SK-N-DZ (cell line): ENCODE results near the gene MAP4K4.

ENCODE experiments used
- DNase-seq: peaks from one replicate; pipeline ENCODE4 v3.0.0-alpha.2; 2015; ENCODE audit warnings: low spot score

MAP4K4 gene

DNA sequence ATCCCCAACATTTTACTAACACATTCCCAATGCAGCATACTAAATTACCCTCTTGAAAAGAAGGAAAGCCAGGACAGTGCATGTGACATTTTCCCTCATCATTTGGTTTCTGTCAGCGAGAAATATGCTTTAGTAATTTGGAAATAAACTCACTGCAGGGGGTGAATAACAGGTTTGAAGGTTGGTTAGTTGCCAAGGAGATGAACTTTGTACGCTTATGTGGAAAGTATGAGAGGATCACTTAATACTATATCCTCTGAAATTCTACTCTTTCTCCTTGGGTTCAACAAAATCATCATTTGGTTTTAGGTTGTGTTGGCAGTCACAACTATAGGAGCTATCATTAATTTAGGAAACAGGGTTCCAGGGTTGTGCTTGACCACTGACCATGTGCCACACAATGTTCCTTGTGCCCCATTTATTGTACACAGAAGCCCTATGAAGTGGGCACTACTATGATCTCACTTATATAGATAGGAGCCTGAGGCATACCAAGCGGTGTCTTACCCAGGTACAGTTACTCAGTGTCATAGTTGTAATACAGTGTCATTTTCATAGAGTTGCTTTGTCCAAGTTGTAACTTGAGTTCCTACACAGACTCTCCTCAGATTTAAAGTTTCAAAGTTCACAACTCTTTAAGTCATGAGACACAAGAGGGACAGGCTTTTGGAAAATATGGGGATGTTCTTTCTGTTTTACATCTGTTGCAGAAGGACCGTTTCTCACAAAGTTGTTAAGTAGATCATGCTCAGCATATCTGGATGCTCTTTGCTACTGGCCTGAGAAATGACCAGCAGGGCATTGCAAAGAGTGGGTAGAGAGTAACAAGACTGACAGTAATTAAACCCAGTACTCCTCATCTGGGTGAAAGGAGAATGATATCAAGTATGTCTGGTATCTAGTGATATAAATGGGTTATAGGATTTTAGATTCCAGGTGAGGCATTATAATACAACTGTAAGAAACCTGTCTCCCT lies 91.8 kb downstream of the MAP4K4 start:
- DNase-seq = no peak

DNA sequence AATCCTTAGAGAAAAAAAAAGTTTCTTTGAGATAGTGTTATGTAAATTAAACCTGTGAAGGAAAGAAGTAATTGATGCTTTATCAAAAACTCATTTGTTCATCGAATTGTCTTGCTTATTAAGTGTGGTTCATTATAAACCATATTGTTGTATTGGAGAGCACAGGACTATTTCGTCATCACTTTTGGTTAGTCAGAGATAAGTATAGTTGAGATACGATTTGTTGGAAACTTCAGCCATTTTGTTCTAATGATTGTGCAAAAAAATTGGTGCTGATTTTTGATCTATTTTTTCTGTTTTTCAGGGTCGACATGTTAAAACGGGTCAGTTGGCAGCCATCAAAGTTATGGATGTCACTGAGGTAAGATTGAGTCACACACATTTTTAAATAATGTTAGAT lies 92.9 kb downstream of the MAP4K4 start:
- no peak for DNase-seq

DNA sequence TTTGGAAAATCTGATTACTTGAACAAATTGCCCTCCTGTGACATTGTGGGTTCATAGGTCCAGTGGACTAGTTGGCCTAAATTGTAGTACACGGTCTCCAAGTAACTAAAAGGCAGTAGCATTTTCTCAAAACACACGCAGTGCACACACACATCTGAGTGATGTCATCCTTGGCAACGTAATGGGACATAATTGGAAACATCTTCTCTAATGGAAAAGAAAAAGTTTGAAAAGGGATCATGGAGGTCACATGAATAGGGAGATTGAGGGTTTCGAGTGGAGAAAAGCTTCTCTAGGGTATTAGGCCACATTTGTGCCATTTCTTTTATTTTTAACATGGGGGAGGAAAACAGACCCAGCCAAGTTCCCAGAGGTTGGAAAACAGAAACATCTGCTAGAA lies 93.3 kb downstream of the MAP4K4 start:
- DNase-seq = no peak

DNA sequence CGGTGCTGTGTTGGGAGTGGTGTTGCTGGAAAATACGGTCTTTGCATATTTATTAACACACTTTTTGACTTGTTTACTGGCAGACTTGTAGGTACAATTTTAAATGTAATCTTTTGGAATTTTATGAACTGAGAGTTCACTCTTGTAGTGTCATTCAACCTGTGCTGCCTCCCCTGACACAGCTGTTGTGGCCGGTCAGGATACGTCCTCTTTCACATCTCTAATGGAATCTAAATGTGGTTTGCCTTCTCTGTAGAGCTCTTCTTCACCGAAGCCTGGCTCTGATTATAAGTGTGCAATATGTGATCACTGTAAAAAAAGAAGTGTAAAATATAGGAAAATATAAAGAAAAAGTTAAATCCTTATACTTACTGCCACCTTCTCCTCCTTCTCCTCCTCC lies 94.7 kb downstream of the MAP4K4 start:
- no peak for DNase-seq

DNA sequence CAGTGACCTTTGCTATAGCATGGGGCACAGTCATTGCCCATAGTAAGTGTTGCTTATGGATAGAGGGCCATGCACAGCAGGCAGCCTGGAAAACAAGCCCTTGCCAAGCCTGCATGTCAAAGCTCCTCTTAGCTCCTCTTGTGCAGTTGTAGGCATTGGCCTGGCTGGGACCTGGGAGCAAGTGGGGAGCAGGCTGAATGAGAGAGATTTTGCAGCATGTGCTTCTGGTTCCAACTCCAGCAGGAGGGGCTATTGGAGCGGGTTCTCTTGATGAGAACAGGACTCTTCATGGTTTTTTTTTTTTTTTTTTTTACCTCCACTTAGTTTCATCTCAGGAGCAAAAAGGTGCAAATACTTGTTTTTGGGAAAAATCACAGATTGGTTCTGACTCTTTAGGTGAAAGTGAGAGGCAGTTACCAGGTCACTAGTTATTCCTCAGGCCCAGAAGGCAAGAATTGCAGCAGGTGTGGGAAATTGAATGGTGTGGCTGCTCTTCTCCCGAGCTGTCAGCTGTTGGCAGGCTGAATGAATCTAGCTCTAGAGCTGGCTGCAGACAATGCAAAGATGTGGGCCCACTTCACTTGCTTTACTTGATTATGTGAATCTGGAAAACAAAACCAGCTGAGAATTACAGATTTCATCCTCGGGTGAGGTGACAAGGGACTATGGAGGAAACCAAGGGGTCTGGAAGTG lies 95.9 kb downstream of the MAP4K4 start:
- peak; percentile 29 for DNase-seq

DNA sequence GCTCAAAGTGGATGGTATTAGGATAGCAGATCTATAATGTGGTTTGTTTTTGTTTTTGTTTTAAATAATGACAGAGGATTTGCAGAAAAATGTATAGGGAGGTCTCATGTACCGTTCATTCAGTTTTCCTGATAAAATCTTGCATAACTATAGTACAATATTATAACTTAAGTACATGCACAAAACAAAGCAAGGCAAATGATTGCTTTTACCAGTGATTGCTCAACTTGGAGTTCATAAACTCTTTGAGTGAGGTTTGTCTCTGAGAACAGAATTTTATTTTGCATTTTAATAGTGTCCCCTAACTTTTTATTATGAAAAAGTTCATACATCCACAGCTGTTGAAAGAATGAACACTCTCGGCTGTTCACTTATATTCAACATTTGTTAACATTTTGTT lies 96.6 kb downstream of the MAP4K4 start:
- no peak for DNase-seq

DNA sequence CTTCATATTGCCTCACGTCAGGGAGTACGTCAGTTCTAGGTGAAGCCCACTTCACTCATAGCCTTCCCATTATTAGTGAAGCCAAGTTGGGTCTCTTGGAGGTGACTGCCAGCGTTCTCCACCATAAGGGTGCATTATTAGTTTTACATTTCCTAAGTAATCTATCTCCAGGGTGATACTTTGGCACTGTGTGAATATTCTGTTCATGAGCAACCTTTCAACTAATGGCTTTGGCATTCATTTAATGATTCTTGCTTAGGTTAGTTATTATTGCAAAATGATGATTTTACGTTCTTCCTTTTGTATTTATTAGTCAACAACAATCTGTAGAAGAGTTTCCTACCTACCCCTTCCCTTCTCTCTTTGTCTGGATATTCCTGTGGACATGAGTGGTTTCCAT lies 97.5 kb downstream of the MAP4K4 start:
- no peak for DNase-seq

DNA sequence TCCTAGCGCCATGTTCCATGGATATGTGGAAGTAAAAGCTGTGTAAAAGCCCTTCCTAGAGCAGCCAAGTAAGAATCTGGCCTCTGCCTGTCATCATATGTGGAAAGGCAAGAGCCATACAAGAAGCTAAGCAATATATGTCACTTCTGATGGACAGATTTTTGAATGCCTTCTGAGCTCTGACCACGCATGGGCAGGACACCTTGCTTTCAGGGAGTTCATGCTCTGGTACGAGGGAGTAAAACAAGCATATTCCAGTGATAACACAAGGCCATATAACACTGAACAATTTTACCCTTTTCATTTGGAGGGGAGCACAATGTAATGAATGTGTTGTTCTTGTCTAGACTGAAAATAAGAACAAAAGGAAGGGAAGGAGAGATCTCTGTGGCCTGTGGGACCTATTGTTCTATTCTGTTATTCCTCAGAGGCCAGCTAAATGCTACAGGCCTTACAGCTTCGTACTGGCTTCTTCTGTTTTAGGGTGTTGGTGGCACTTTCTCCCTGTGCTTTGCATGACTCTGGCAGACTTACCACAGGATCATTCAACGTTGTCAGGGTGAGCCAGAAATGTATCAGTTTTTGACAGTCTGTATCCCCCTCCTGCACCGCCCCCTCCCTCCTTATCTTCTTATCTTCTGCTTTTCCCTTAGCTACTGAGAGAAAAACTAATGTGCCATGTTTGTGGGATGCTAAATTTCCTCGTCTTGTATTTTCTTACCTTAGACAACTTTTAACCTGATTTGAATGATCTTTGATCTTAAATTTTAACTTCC lies 99.5 kb downstream of the MAP4K4 start:
- DNase-seq = no peak

DNA sequence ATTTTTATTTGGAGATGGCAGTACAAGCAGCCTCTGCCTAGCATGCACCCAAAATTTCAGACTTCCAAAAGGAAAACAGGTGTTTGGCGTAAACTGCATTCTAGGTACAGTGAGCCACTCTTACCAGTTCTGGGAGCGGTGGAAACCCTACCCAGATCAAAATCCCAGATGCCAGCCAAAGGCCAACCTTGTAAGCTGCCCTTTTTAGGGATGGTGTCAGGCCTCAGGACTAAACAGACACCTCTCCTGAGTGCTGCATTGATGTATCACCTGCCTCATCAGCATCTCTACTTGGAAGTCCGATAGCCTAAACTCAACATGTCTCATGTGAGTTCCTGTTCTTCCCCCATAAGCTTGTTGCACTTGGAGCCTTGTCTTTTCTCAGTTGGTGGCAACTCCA lies 104.0 kb downstream of the MAP4K4 start:
- no peak for DNase-seq

DNA sequence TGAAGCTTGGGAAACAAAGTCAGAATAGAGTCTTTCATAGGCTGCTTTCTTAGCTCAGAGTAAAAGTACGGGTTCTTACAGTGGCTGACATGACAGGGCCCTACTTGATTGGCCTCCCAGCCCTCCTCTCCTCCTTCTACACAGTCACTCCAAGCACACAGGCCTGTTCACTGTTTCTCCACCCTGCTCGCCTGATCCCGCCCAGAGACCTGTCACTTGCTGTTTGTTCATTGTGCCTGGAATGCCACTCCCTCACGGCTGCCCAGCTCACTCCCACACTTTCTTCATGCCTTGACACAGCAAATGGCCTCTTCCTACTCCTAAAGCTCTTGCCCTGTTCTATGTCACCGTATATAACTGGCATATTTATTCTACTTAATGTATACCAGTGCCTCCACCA lies 104.8 kb downstream of the MAP4K4 start:
- DNase-seq = peak; percentile 23

DNA sequence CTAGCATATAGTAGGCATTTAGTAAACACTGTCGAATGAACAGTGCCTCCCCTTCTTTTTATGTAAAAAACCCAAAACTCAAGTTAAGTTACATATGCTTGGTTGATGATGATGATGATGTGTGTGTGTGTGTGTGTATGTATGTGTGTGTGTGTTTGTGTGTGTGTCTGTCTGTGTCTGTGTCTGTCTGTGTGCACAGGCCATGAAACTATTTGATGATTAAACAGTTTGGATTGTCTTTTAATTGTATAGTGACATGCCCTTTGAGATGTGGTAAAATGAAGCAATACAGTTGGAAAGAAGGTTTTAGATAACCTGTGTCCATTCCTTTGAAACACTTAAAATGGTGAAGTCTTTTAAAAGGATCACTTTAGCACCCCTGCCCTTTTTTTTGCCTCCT lies 105.6 kb downstream of the MAP4K4 start:
- DNase-seq = no peak

DNA sequence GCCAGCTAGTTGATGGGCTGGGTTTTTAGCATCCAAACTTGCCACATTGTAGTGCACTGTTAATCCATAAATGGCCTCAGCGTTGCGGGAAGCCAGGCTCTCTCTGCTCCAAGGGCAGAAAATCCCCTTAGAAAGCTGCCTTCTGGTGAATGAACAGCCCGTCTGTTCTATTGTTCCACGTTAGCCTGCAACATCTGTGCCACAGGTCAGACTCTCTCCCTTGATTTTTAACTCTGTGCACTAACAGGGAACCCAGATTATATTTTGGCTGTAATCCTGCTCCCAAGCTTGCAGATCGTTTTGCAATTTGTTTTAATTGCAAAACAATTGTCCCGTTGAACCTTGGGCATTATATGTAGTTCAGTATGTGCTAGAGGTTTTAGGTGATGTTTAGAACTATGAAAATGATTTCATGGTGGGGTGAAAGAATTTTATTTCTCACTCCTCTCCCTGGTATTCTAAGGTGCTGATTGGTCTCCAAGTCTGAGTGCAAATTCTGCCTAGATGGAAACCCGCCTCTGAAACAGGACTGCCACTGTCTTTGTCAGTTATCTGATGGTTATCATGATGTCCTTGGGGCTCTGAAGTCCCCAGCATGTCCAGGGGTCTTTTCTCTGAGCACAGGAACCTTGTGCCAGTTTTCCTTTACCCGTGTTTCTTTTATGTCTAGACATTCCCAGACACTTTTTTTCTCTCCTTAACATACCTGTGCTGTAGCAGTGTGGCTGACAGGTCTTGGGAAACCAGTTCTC lies 106.6 kb downstream of the MAP4K4 start:
- DNase-seq = peak; percentile 48

DNA sequence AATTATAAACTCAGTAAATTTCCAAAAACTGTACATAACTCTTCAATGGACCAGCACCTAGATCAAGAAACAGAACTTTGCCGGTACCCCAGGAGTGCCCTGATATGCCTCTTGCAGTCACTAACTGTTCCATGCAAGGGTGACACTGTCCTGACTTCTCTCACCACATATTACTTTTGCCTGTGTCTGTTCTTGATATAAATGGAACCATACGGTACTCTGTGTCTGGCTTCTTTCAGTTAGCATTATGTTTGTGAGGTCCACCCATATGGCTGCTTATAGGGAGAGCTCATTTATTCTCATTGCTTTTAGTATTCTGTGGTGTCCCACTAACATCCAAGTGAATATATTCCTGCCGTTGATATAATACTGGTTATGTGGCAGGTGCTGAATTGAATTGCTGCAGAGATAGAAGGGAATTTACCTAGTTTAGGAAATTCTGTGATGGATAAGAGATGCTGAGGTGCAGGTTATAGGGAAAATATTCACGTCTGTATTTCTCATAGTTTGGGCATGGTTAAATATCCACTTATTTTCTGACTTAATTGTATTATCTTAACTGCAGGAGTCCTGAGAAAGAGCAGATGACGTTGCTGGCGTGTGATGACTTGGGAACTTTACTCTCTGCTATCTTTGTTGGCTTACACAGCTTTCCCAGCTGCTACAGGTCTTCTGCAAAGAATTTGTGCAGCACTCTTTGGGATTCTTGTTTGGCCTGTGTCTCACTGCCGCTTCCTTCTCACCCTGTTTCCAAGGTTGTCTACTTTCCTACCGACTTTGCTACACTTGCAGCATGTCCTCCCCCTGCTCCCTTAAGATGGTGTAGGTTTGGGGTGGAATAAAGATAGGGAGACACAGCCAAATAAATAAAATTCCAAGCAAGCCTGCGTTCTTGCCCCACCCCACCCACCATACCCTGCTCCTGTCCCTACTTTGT lies 107.9 kb downstream of the MAP4K4 start:
- peak; percentile 91 for DNase-seq

DNA sequence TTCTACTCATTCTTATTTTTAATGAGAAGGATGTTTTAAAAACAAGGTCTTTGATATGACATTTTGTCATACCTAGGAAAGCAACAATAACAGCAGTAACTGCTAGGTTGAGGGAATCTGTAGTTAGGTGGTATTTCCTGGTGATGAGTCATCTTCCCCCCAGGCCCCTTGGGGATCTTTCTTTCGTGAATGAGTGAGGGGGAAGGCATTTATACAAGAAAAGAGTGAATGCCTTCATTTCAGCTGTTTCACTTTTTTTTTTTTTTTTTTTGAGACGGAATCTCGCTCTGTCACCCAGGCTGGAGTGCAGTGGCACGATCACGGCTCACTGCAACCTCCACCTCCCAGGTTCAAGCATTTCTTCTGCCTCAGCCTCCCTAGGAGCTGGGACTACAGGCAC lies 108.6 kb downstream of the MAP4K4 start:
- DNase-seq = no peak

DNA sequence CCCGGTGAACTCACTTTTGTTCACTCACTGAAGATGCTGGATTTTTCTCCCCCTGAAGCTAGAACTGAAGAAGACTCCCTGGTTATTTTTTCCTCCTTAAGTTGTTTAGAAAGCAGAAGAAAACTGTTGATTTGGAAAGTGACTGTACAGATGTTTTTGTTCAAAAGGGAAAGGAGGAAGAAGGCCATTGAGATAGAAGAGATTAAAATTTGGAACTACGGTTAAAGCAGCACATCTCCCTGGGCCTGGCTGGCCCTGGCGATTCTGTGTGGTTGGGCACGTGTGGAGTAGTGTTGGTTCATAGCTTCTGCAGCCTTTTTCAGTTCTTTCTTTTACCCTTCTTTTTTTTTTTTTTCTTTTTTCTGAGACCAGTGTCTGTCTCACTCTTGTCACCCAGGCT lies 109.2 kb downstream of the MAP4K4 start:
- no peak for DNase-seq

DNA sequence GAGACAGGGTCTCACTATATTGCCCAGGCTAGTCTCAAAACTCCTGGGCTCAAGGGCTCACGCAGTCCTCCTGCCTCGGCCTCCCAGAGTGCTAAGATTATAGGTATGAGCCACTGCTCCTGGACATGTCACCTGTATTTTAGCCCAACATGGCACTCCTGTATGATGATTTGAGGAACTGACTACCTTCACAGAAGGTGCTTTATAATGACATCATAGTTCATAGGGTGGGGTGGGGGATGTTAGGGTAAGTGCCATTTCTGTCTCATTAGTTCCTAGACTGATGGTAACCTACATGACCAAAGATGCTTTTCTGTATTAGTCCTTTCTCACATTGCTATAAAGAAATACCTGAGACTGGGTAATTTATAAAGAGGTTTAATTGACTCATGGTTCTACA lies 109.7 kb downstream of the MAP4K4 start:
- no peak for DNase-seq

DNA sequence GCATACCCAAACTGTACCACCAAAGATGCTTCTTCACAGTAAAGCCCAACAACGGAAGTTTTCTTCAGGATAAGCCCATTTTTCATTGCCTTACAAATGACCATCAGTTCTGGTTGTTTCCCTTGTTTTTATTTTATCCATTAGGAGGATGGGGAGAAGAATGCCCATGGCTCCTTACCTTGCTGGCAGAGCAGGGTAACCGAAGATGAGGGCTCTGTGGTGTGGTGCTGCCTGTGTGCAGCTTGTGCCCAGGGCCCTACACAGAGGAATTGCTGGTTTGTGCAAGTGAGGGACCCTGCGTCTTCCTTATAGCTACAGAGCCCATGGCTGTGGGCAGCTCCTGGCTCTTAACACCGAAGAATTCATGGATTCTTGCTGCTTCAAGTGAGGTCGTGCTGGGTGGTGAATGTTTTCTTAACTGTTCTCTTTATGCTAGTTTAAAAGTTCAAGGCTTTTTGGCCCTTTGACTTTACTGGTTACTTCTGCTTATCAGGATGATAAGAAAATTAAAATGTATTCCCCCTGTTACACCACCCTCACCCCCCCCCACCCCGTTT lies 110.6 kb downstream of the MAP4K4 start:
- no peak for DNase-seq

DNA sequence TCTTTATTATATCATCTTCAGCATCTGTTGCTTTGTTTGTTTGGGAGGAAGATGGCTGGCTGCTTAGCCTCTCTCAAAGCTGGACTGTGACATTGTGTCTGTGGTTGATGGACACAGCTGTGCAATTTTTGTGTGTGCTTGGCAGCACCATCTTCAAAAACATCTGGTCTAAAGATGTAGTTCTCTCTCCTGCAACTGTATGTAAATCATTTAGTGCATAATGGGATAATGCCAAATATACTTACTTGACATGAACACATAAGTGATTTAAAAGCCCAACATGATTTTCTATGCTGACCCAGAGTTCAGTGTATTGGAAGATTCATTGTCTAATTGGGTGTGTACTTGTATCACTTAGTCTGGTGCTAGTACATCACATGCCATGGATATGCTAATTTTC lies 112.2 kb downstream of the MAP4K4 start:
- DNase-seq = no peak

DNA sequence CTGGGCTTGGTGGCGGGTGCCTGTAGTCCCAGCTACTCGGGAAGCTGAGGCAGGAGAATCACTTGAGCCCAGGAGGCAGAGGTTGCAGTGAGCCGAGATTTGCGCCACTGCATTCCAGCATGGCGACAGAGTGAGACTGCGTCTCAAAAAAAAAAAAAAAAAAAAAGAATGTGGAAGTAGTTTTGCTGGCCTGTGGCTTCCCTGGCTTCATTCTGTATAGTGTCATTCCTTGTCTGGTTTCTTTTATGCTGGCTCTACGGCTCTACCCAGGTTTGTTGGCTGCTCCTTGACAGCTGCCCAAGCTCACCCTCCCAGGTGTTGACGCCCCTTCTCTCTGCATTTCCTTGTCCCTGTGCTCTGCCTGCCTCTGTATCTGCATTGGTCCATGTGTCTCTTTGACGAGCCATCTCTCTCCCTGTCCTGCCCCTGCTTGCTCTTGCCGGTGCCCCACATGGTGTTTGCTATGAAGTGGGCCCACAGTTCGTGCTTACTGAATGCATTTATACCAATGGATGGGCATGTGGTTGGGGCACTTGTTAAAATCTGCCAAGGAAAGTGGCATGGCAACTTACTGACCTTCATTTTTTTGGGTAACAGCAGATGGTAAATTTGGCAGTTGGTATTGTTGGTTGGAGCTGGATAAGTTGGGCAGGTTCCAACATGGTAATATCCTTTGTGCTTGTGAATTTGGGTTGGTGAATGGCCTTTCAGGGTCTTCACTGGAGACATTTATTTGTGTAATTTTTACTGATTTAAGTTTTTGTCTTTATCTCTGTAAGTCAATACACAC lies 113.9 kb downstream of the MAP4K4 start:
- DNase-seq = no peak
